HPDE6-E6E7 (cell line): ENCODE measurements around the gene CFAP53.
"Not testable (repeated sequence)": the region's sequence is repeated elsewhere in the genome, so short reads cannot be mapped to it uniquely, and the experiment has no call there.

Experiments used
- DNase-seq: peaks from one replicate; pipeline ENCODE4 v3.0.0; 2011; ENCODE audit warnings: missing footprints; ENCODE audit errors: extremely low spot score

Gene CFAP53, protein sequence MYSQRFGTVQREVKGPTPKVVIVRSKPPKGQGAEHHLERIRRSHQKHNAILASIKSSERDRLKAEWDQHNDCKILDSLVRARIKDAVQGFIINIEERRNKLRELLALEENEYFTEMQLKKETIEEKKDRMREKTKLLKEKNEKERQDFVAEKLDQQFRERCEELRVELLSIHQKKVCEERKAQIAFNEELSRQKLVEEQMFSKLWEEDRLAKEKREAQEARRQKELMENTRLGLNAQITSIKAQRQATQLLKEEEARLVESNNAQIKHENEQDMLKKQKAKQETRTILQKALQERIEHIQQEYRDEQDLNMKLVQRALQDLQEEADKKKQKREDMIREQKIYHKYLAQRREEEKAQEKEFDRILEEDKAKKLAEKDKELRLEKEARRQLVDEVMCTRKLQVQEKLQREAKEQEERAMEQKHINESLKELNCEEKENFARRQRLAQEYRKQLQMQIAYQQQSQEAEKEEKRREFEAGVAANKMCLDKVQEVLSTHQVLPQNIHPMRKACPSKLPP

DNA sequence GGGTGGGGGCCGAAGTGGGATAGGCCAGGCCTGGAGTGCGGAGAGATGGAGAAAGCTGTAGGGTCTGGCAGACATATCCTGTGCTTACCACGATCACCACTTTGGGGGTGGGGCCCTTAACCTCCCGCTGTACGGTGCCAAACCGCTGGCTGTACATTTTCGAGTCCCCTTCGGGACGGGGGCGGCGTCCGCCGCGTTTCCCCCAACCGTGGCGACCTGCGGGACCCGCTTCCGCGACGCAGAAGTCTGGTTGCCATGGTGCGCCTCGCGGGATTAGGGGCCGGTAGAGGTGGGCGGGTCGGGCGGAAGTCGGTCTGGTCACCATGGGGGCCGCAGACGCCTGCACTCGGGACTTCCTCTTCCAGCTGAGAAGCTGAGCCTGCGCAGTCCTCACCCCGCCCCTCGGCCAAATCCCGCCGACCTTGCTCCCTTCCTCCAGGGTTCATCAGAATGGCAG is at the start of gene CFAP53:
CFAP53 (minus strand) TSS at position 248 of the 457 bp plus-strand sequence; CDS start at position 157, 91 bp downstream.
- DNase-seq = peak; percentile 88

DNA sequence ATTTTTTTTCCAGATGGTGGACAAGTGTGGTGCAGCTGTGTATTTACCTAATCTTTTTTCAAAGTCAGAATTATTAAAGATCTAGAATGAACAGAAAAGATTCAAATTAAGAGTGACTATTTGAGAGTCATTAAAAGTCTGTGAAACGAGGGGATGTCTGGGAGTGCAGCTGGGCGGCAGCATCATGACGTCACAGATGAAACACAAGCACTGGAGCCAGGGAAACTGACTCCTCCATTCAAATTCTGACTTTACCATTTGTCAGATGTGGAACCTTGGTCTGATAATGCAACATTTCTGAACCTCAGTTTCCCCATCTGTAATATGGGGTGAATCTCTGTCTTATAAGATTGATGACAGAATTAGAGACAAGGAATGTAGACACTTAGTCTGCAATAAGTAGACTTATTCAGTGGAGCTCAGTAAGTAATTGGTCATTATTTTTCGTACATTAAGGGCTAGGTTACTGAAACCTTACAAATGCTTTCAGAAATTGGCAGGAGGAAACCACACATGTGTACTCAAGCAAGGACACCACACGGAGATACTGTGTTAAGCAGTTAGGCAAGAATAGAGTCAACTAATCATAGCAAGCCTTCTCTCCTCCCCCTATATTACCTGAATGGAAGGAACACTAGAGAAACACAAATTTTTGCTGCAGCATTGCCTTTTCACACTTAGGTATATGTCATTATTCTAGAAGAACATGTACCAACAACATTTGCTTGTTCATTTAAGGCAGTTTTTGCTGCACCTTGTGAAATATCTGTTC is 49.0 kb upstream of the CFAP53 start:
- DNase-seq = no peak

DNA sequence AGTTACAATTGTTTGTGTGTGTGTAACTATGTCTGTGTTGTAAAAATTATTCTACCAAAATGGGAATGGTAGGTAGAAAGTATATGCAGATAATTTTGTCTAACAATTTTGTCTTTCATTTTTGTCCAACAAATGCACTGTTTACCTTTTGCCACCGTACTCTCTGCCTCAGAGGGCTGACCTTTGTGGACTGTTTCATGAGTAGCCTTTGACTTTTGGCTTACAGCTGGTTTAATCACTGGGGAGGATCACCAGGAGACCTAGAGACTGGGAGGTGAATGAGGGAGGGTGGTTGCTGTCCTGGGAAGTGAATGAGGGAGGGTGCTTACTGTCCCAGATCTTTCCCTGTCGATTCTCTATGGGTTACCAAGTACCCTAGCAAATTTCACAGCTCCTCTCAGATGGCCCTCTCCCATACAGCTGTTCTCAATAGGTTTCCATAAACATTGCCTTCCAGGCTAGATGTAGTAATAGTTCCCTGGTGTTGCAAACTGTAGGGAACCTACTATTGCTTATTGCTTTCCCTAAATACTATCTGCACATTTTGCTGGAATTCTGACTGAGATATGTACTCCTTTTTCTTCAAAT is 47.7 kb upstream of the CFAP53 start:
- no peak for DNase-seq

DNA sequence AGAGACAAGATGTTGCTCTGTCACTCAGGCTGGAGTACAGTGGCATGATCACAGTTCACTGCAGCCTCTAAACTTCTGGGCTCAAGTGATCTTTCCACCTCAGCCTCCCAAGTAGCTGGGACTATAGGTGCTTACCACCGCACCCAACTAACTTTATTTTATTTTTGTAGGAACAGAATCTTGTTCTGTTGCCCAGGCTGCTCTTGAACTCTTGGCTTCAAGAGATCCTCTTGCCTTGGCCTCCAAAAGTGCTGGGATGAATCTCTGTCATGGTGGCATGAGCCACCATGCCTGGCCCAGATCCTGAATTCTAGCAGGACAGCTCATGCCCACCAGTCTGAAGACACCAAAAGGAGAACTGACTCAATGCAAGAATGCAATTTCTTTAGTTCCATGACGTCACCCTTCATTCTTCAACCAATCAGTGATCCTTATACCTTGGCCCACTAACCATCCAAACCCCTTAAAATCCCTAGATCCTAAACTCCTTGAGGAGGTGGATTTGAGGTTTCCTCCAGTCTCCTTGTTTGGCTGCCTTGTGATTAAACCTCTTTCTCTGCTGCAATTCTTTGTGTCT is 46.8 kb upstream of the CFAP53 start:
- no peak for DNase-seq

DNA sequence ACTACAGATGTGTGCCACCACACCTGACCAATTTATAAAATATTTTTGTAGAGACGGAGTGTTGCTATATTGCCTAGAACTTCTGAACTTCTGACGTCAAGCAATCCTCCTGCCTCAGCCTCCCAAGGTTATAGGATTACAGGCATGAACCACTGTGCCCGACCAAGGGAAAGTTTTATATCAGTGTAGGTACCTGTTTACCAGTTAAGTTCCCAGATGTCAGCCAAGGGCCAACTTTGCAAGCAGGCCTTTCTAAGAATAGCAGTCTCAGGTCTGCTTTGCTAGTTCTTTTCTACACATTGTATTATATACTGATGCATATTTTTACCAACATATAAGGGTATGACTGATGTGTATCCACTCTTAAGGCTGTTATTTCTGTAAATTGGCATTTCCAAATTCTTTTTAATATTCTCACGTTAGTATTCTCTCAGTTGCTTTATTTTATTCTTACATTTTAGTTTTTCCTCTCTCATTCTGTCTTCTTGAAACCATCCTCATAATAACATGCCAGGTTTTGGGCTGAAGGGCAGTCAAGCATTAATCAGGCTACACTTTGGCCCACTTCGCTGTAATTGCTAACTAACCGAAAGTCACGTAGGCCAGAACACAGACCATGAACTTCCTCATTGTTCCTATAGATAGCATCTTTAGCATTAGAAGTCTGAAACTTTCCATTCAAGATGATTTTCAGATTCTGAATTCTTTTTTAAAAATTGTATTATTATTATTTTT is 46.2 kb upstream of the CFAP53 start:
- no peak for DNase-seq

DNA sequence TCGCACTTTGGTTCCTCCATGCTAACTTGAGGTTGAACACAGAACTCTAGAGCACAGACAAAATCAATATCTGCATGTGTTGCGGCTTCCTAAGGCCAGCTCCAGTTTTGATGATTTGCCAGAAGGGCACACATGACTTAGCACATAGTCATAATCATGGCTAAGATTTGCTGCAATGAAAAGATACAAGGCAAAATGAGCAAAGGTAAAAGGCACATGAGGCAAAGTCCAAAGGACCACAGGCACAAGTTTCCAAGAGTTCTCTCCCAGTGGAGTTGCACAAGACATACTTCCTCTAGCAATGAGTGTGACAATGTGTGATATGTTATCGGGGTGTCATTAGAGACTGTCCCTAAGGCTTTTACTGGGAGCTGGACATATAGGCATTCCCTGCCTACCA is 45.4 kb upstream of the CFAP53 start:
- no peak for DNase-seq

DNA sequence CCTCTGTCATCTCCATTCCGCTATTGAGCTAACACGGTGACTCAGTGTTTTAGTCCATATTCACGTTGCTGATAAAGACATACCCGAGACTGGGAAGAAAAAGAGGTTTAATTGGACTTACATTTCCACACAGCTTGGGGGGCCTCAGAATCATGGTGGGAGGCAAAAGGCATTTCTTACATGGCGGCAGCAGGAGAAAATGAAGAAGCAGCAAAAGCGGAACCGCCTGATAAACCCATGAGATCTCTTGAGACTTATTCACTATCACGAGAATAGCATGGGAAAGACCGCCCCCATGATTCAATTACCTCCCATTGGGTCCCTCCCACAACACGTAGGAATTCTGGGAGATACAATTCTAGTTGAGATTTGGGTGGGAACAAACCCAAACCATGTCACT is 43.8 kb upstream of the CFAP53 start:
- DNase-seq = no peak

DNA sequence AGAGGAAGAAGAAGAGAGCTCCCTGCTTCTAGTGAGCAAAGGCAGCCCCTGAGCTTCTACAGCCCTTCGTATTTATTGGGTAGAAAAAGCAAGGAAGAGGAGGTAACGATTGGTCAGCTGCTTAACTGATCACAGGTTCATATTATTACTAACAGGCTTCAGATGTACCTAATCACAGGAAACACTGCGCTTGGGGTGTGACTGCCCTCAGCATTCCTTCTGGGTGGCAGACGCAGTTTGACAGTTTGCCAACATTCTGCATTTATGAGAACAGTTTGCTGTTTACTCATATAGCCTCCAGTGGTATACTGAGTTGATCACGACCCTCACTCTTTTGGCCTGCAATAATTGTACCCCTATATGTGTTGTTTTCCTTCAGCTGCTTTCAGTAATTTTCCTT is 42.6 kb upstream of the CFAP53 start:
- not testable (repeated sequence) for DNase-seq

DNA sequence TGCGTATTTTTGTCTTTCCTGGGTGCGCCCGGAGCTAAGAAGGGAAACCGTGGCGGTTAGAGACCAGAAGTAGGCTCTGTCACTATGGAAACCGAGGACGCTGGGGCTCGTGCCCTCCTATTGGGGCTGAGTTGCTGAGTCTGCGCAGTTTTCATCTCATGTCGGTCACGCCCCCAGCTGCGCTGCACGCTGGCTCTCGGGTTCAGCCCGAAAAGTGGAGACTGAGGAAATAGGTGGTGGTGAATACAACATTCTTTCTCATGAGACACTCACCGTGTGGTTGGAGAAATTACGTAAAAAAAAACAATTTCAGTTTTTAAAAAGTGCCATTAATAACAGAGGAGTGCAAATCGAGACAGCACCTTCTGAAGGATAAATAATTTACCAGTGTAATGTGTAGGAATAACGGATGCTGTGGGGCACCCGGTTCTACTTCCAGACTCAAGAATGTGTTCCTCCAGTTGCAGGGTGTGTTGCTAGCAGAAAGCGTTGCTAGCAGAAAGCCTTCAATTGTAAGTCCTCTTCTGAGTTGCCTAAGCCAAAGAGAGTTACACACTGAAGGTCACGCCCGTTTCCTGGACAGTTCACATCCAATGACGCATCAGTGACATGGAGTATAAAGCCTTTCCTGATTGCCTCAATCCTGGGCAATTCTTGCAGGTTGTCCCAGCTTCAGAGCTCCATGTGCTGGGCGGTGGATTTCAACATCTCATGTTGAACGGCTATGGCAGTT is 41.6 kb upstream of the CFAP53 start:
- DNase-seq = peak; percentile 98

DNA sequence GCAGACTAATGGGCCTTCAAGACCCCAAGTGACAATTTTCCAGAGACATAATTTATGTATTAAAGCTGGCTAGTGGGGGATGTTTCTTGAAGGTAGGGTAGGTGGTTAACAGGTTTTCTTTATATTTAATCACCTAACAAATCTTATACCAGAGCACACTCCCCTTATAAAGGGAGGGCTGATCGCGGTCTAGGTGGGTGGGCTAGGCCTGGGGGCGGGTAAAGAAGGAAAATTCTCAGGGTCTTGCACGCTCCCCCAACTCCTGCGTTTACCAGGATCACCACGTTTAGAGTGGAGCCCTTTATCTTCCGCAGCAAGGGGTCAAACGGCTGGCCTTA is 41.1 kb upstream of the CFAP53 start:
- DNase-seq = no peak

DNA sequence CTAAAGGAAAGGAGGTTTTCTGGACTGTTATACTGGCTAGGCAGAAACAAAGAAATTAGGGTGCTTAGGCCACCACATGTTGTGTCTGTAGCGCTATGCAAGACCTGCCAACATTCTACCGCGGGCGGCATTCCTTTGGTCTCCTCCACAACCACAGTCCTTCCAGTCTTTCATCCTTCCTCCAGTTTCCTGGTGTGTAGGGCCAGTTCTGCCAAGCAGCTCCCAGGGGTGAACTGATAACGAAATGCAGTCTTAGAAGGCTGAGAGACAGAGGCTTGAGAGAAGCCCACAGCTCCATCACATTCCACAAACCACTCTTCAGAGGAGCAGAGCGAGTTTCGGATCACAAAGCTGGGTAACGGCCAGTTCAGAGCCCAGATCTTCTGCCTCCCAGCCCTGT is 40.6 kb upstream of the CFAP53 start:
- no peak for DNase-seq

DNA sequence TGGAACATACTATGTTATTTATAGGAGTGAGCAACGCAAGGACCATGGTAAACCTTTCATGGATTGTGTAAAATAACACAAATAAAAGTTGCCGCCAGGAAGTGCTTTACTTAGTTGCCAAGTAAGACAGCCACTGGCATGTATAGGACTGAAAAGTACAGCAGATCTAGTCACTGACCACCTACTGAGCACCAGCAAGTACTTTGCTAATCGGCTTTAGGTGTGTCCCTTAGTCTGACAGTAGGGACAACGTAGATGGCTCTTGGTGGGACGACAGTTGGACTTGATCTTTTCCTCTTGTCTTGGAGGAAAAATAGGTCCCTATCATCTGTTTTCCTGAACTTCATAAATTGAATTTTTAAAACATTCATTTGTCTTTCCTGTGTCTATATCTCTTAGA is 34.8 kb upstream of the CFAP53 start:
- no peak for DNase-seq

DNA sequence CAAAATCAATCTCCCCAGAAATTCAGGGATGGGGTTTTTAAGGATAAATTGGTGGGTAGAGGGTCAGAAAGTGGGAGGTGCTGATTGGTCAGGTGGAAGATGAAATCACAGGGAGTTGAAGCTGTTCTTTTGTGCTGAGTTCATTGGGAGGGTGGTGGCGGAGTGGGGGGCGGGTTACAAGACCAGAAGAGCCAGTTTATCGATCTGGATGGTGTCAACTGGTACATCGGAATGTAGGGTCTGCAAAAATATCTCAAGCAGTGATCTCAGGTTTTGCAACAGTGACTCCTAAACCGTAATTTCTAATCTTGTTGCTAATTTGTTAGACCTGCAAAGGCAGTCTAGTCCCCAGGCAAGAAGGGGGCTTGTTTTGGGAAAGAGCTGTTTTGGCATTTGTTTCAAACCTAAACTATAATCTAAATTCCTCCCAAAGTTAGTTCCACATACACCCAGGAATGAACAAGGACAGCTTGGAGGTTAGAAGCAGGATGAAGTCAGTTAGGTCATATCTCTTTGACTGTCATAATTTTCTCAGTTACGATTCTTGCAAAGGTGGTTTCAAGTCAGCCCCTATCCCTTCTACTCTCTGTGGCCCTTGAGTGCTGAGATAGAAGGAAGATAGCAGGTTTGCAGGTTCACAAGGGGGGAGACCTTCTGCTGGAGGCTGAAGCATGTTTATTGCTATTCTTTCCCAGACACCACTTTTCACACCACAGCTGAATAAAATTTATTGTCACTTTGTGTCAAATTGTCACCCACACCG is 33.5 kb upstream of the CFAP53 start:
- no peak for DNase-seq

DNA sequence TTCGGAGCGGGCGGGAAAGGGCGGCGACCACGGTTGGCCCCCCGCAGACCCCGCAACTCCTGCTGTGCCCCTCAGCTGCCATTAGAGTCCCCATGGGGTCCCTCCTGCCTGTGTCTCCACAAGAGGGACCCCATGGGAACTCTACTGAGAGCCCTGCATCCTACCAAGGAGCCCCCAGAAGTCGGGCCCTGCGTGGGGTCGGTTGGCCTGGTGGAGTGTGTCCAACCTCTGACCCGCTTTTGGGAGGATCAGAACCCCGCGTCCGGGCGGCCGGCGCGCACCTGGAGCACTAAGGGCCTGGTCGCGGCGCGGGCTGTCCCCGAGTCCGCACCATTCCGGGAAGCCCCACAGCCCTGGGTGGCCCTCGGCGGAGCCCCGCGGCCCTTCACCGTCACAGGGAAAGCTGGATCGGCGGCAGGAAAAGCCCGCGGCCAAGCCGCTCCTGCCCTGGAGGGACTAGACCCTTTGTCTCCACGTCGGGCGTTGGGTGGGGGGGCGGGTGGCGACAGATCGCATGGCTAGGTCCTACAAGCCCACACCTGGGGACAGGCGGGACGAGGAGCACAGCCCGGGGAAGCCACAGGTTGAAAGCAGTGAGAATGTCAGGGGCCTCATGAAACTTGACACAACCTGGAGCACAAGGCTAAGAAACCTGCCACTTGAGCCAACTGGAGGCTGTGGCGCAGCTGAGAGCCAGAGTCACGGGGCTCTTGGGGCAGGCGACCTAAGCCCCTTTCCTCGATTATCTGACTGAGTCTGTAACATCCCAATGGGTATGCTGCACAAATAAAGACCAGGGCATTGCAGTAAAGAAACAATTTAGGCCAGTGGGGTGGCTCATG is 32.4 kb upstream of the CFAP53 start:
- DNase-seq = no peak

DNA sequence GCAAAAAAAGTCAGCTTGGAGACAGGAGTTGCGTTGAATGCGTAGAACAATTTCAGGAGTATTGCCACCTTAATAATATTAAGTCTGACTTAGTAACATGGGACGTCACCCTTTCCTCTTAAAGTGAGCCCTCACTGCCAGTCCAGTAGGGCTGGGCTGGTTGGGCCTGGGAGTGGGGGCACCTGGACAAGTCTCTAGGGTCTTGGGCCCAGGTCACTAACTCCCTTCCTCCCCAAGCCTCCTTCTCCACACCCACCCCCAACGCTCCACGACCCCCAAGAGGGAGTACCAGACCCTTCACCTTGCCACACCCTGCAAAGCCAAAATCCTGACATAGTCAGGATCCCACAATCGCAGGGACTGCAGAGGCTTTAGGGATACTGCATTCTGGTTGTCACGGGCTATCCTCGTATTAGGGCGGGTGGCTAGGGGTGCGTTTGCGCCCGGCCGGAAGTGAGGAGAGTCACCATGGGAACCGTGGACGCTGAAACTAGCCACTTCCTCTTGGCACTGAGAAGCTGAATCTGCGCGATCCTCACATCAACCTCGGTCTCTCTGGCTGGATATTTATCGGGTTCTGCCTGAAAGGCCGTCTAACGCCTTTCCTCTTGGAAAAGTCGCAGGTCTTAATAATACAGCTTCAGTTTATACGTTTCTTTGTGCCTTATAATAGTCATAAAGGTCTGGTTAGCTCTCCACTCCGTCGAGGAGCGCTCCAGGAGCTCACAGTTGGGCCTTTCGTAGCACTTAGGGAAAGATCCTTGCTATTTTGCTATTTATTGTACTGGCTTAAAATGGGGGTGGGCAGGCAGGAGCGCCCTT is 31.5 kb upstream of the CFAP53 start:
- peak; percentile 65 for DNase-seq

DNA sequence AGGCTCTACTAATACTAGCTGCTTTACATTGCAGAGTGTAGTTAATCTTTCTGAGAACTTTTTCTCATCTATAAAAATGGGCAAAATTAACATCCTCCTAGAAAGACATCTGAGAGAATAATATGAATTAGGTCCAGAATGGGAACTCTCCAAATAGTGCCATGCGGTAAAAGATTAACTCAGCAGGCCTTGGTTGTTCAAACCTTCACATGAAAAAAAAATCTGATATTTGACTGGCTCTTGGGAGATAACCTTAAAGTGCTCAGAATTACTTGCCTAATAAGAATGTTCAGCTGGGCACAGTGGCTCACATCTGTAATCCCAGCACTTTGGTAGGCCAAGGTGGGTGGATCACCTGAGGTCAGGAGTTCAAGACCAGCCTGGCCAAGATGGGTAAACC is 26.7 kb upstream of the CFAP53 start:
- DNase-seq = no peak

DNA sequence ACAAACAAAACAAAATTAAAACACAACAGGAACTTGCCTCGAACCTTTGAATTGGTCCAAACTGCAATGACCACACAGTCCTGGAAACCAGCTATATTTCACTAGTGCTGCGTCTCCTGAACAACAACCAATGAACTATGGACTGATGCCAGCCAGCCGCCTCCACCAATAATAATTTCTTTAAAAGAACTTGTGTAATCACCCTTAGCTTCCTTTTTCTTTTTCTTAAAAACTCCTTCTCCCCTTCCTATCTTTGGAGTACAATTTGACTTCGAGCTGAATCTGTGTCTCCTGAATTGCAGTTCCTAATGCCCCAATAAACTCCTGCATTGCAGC is 22.8 kb upstream of the CFAP53 start:
- no peak for DNase-seq

DNA sequence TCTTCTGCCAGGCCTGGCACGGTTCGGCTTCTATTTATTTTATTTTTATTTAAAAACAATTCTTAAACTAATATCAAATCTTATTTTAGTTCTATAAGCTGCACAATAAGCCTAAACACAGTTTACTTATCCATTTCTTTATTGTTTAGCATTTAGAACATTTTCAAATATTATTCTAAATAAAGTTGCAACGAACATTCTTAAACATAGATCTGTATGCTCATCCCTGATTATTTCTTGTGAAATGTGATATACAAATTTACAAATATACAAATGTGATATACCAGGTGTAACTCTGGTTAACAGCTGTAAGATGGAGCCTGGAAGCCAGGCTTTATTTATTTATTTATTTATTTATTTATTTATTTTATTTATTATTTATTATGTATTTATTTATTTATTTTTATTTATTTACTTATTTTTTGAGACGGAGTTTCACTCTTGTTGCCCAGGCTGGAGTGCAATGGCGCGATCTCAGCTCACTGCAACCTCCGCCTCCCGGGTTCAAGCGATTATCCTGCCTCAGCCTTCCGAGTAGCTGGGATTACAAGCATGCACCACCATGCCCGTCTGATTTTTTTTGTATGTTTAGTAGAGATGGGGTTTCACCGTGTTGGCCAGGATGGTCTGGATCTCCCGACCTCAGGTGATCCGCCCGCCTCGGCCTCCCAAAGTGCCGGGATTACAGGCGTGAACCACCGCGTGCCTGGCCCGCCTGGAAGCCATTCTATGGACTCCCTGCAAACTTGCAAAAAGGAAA is 22.2 kb upstream of the CFAP53 start:
- not testable (repeated sequence) for DNase-seq
